ENCODE data around the gene TLE6.

Gene TLE6

DNA sequence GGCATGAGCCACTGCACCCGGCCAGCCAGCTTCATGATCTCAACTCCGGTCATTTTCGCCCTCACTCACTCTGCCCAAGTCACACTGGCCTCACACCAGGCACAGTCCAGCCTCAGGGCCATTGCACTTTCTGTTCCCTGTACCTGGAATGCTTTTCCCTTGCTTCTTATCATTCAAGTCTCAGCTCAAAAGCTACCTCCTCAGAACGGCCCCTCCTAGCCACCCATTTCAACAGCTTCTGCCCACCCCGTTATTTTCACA is 54.2 kb downstream of the TLE6 start:
- Histone ChIP-seq H3K36me3 (replicated peaks in 1 of 2; ENCODE audit: control insufficient read depth in 2 of 2, insufficient read depth in 2 of 2, low read length in 2 of 2) (no peaks in the 10 kb centered on the region), H3K27me3 (ENCODE audit: control insufficient read depth in 3 of 3, insufficient read depth in 3 of 3, low read depth in 1 of 3, low read length in 3 of 3) (peaks cover 18 to 79% (median 72%) of the 10 kb centered on the region in 3 experiments), H3K79me1 (ENCODE audit: low read depth, low read length) (no peaks in the 10 kb centered on the region), H3K27ac (replicated peaks; ENCODE audit: low read length) (no peak overlapping the region), H2BK12ac (ENCODE audit: low read length) (no peak overlapping the region), H2AFZ (ENCODE audit: low read length) (no peak overlapping the region), H3K4me1 (ENCODE audit: control insufficient read depth in 2 of 2, insufficient read depth in 1 of 2, low read depth in 1 of 2, low read length in 2 of 2) (peaks cover 10 to 16% of the 10 kb centered on the region in 2 donors), H3K14ac (ENCODE audit: low read length) (no peak overlapping the region), H4K91ac (ENCODE audit: low read depth, low read length, poor library complexity) (no peak overlapping the region), H3K4me3 (ENCODE audit: low read length in 2 of 2) (no peak overlapping the region), H2BK120ac (ENCODE audit: low read depth, low read length) (no peak overlapping the region), H3K9me3 (replicated peaks in 1 of 2; ENCODE audit: control insufficient read depth in 2 of 2, insufficient read depth in 1 of 2, low read depth in 1 of 2, low read length in 2 of 2) (peaks cover 0 to 6% of the 10 kb centered on the region in 2 donors), H3K4ac (ENCODE audit: low read length) (no peak overlapping the region), H2BK15ac (ENCODE audit: low read length) (no peak overlapping the region), H3K4me2 (ENCODE audit: insufficient read depth, low read length, poor library complexity, severe bottlenecking) (no peak overlapping the region), H3K9ac (ENCODE audit: low read depth, low read length, poor library complexity) (no peak overlapping the region), H2BK5ac (ENCODE audit: low read length) (no peak overlapping the region), H3K23ac (ENCODE audit: low read depth, low read length, poor library complexity) (no peak overlapping the region), H3K18ac (ENCODE audit: low read length) (no peak overlapping the region), H4K8ac (ENCODE audit: low read depth, low read length) (no peak overlapping the region), H2AK5ac (ENCODE audit: low read depth, low read length) (no peak overlapping the region)
- no CpG with 5 or more reads among the region's 5 CpGs for WGBS, 2 donors (ENCODE audit: extremely low coverage in 2 of 2, insufficient read length in 2 of 2, insufficient replicate concordance in 1 of 2)
- DNase-seq (ENCODE audit: low spot score), result no peak

DNA sequence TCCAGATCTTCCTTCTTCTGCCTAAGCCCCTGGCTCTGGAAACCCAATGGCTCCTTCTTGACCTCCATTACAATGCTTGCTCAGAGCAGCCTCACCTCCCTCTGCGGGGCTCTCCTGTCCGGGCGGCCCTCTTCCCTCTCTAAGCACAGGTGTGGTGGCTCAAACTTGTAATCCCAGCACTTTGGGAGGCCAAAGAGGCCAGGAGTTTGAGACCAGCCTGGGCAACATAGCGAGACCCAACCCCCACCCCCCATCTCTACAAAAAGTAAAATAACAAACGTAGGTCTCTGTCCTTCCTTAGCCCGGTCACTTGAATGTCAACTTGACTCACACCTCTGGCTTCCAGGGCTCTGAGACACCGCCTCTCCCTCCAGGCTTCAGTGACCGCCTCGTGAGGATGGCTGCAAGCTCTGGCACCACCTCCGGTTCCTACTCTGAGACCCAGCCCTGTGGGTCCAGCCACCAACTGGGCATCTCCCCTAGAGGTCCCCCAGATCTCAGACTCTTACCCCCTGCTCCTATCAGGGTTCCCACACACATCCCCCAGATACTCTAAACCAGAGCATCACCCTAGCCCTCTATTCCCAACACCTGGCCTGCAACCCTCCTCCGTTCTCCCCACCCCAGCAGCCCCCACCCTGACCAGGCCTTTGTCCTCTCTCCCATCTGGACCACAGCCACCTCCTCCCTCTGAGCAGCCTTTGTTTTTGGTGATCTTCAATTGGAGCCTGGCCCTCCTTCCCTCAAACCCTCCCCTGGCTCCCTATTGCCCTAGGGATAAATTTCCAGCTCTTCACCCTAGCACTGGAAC is 56.4 kb downstream of the TLE6 start:
- H3K27me3 ChIP-seq (ENCODE audit: control insufficient read depth in 3 of 3, insufficient read depth in 3 of 3, low read depth in 1 of 3, low read length in 3 of 3), result peaks cover 4 to 62% (median 60%) of the 10 kb centered on the region in 3 experiments
- no CpG with 5 or more reads among the region's 11 CpGs for WGBS, 2 donors (ENCODE audit: extremely low coverage in 2 of 2, insufficient read length in 2 of 2, insufficient replicate concordance in 1 of 2)

DNA sequence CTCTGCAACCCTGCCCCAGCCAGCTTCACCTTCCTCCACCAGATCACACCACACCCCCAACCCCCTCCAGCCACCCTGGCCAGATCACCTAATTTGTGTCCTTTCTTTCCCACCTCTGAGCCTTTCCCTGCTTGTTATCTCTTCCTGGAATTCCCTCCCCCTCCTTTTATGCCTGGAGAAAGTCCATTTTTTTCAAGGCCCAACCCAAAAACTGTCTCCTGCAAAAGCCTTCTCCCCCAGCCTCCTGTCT is 57.0 kb downstream of the TLE6 start:
- Histone ChIP-seq H2BK12ac (ENCODE audit: low read length) (no peak overlapping the region), H3K27me3 (ENCODE audit: control insufficient read depth in 3 of 3, insufficient read depth in 3 of 3, low read depth in 1 of 3, low read length in 3 of 3) (peaks cover 2 to 62% (median 59%) of the 10 kb centered on the region in 3 experiments), H2BK5ac (ENCODE audit: low read length) (no peak overlapping the region)

More for the DNA sequence above, 56.4 kb downstream of the TLE6 start:
- no peak overlapping the region for H3K23ac ChIP-seq (ENCODE audit: low read depth, low read length, poor library complexity)
- peaks cover 12 to 18% of the 10 kb centered on the region in 2 donors for H3K4me1 ChIP-seq (ENCODE audit: control insufficient read depth in 2 of 2, insufficient read depth in 1 of 2, low read depth in 1 of 2, low read length in 2 of 2)
- H4K8ac ChIP-seq (ENCODE audit: low read depth, low read length), result no peak overlapping the region
- no peak overlapping the region for H3K14ac ChIP-seq (ENCODE audit: low read length)
- H3K9ac ChIP-seq (ENCODE audit: low read depth, low read length, poor library complexity), result no peak overlapping the region
- H2BK120ac ChIP-seq (ENCODE audit: low read depth, low read length), result no peak overlapping the region
- H3K4ac ChIP-seq (ENCODE audit: low read length), result no peak overlapping the region
- H3K27ac ChIP-seq (replicated peaks; ENCODE audit: low read length), result no peak overlapping the region
- no peak overlapping the region for H2AFZ ChIP-seq (ENCODE audit: low read length)
- DNase-seq (ENCODE audit: low spot score), result no peak
- no peak overlapping the region for H2BK12ac ChIP-seq (ENCODE audit: low read length)
- H3K36me3 ChIP-seq (replicated peaks in 1 of 2; ENCODE audit: control insufficient read depth in 2 of 2, insufficient read depth in 2 of 2, low read length in 2 of 2), result no peaks in the 10 kb centered on the region
- H3K79me1 ChIP-seq (ENCODE audit: low read depth, low read length), result no peaks in the 10 kb centered on the region
- H3K4me3 ChIP-seq (ENCODE audit: low read length in 2 of 2), result no peak overlapping the region
- H2BK5ac ChIP-seq (ENCODE audit: low read length), result no peak overlapping the region
- no peak overlapping the region for H2AK5ac ChIP-seq (ENCODE audit: low read depth, low read length)
- no peak overlapping the region for H3K18ac ChIP-seq (ENCODE audit: low read length)
- no peak overlapping the region for H2BK15ac ChIP-seq (ENCODE audit: low read length)
- no peaks in the 10 kb centered on the region for H3K9me3 ChIP-seq (replicated peaks in 1 of 2; ENCODE audit: control insufficient read depth in 2 of 2, insufficient read depth in 1 of 2, low read depth in 1 of 2, low read length in 2 of 2)
- H4K91ac ChIP-seq (ENCODE audit: low read depth, low read length, poor library complexity), result no peak overlapping the region
- no peak overlapping the region for H3K4me2 ChIP-seq (ENCODE audit: insufficient read depth, low read length, poor library complexity, severe bottlenecking)

DNA sequence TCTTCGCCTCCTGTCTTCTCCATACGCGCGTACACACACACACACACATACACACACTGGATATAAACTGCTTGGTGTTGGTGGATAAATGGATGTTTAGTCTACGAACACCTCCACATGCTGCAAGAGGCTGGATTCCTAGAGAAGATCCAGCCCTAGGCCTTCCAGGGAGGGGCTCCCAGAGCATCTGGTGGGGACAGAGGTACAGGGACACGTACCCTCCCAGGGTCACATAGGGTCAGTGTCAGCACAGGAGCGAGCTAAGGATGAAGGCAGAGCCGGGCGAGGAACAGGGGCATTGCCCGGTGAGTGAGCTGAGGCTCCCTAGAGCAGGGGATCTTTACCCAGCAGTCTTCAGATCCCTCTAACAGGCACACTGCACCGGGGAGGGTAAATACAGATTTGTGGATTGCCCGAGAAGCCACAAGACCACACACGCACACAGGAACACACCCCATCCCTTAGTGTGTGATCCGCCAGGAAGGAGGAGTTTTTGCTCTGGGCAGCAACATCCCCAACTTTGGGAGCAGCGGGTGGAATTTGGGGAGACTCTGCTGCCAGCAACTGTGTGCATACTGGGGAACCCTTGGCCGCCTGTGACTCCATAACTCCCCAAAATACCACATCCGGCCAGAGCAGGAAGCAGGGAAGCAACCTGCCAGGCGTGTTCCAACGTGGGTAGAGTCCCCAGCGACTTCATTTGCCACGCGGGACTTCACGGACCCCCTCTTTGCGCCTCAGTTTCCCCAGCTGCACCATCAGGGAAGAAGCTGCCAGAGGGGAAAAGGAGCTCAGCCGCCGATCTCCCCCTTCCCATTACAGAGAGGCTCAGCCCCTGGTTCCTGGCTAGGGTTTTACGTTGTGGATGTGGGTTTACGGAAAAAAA is 57.5 kb downstream of the TLE6 start:
- Histone ChIP-seq H3K4me1 (ENCODE audit: control insufficient read depth in 2 of 2, insufficient read depth in 1 of 2, low read depth in 1 of 2, low read length in 2 of 2) (peaks cover 12 to 18% of the 10 kb centered on the region in 2 donors), H3K23ac (ENCODE audit: low read depth, low read length, poor library complexity) (peak overlapping the region; percentile 58), H3K18ac (ENCODE audit: low read length) (peak overlapping the region; percentile 12), H3K27me3 (ENCODE audit: control insufficient read depth in 3 of 3, insufficient read depth in 3 of 3, low read depth in 1 of 3, low read length in 3 of 3) (peaks cover 2 to 61% (median 57%) of the 10 kb centered on the region in 3 experiments), H3K36me3 (replicated peaks in 1 of 2; ENCODE audit: control insufficient read depth in 2 of 2, insufficient read depth in 2 of 2, low read length in 2 of 2) (no peaks in the 10 kb centered on the region), H2BK120ac (ENCODE audit: low read depth, low read length) (no peak overlapping the region), H3K27ac (replicated peaks; ENCODE audit: low read length) (no peak overlapping the region), H3K4me2 (ENCODE audit: insufficient read depth, low read length, poor library complexity, severe bottlenecking) (peak overlapping the region; percentile 57), H3K4ac (ENCODE audit: low read length) (no peak overlapping the region), H2BK5ac (ENCODE audit: low read length) (no peak overlapping the region), H2AK5ac (ENCODE audit: low read depth, low read length) (peak overlapping the region; percentile 22), H2BK12ac (ENCODE audit: low read length) (no peak overlapping the region), H3K4me3 (ENCODE audit: low read length in 2 of 2) (peak overlapping the region; percentile 17 to 33), H3K9me3 (replicated peaks in 1 of 2; ENCODE audit: control insufficient read depth in 2 of 2, insufficient read depth in 1 of 2, low read depth in 1 of 2, low read length in 2 of 2) (no peaks in the 10 kb centered on the region), H3K9ac (ENCODE audit: low read depth, low read length, poor library complexity) (peak overlapping the region; percentile 63), H4K91ac (ENCODE audit: low read depth, low read length, poor library complexity) (no peak overlapping the region), H2AFZ (ENCODE audit: low read length) (peak overlapping the region; percentile 45), H3K79me1 (ENCODE audit: low read depth, low read length) (no peaks in the 10 kb centered on the region), H2BK15ac (ENCODE audit: low read length) (no peak overlapping the region), H3K14ac (ENCODE audit: low read length) (no peak overlapping the region), H4K8ac (ENCODE audit: low read depth, low read length) (no peak overlapping the region)
- no peak for DNase-seq (ENCODE audit: low spot score)
- no CpG with 5 or more reads among the region's 28 CpGs for WGBS, 2 donors (ENCODE audit: extremely low coverage in 2 of 2, insufficient read length in 2 of 2, insufficient replicate concordance in 1 of 2)

More for the DNA sequence above, 57.0 kb downstream of the TLE6 start:
- Histone ChIP-seq H3K4ac (ENCODE audit: low read length) (no peak overlapping the region), H3K18ac (ENCODE audit: low read length) (no peak overlapping the region), H2BK120ac (ENCODE audit: low read depth, low read length) (no peak overlapping the region), H4K8ac (ENCODE audit: low read depth, low read length) (no peak overlapping the region), H3K9ac (ENCODE audit: low read depth, low read length, poor library complexity) (peak overlapping the region; percentile 63), H3K9me3 (replicated peaks in 1 of 2; ENCODE audit: control insufficient read depth in 2 of 2, insufficient read depth in 1 of 2, low read depth in 1 of 2, low read length in 2 of 2) (no peaks in the 10 kb centered on the region), H3K27ac (replicated peaks; ENCODE audit: low read length) (no peak overlapping the region), H3K23ac (ENCODE audit: low read depth, low read length, poor library complexity) (no peak overlapping the region), H2AFZ (ENCODE audit: low read length) (no peak overlapping the region), H3K14ac (ENCODE audit: low read length) (no peak overlapping the region), H2AK5ac (ENCODE audit: low read depth, low read length) (peak overlapping the region; percentile 22), H3K4me2 (ENCODE audit: insufficient read depth, low read length, poor library complexity, severe bottlenecking) (no peak overlapping the region), H3K4me3 (ENCODE audit: low read length in 2 of 2) (no peak overlapping the region), H2BK15ac (ENCODE audit: low read length) (no peak overlapping the region), H3K4me1 (ENCODE audit: control insufficient read depth in 2 of 2, insufficient read depth in 1 of 2, low read depth in 1 of 2, low read length in 2 of 2) (peaks cover 12 to 18% of the 10 kb centered on the region in 2 donors), H3K36me3 (replicated peaks in 1 of 2; ENCODE audit: control insufficient read depth in 2 of 2, insufficient read depth in 2 of 2, low read length in 2 of 2) (no peaks in the 10 kb centered on the region), H4K91ac (ENCODE audit: low read depth, low read length, poor library complexity) (no peak overlapping the region), H3K79me1 (ENCODE audit: low read depth, low read length) (no peaks in the 10 kb centered on the region)
- DNase-seq (ENCODE audit: low spot score), result no peak

Data from neuronal stem cell (in vitro differentiated cells).